NB4 (cell line): ENCODE measurements around the gene ANKLE2.
"Not testable (repeated sequence)": the region's sequence is repeated elsewhere in the genome, so short reads cannot be mapped to it uniquely, and the experiment has no call there.

Source experiments
- DNase-seq: peaks from one replicate; pipeline ENCODE4 v3.0.0; 2010; ENCODE audit warnings: low read depth
- H3K4me3 ChIP-seq: one replicate; pipeline ENCODE4 v1.5.1; 2011; ENCODE audit warnings: mild to moderate bottlenecking, low read depth, low read length, moderate library complexity
- MYC ChIP-seq: IDR thresholded peaks from 2 replicates; pipeline ENCODE4 v1.6.1; 2011; ENCODE audit warnings: low read depth, low read length
- POLR2A ChIP-seq: IDR thresholded peaks from 2 replicates; pipeline ENCODE4 v1.6.1; 2011; ENCODE audit warnings: mild to moderate bottlenecking; ENCODE audit not compliant: insufficient read length; ENCODE audit errors: extremely low read depth
- TF ChIP-seq, protein P1 (sequence below): IDR thresholded peaks from 2 replicates; pipeline ENCODE4 v1.6.1; 2011; ENCODE audit warnings: low read depth, low read length
- TF ChIP-seq, protein P2 (sequence below): IDR thresholded peaks from one replicate; pipeline ENCODE4 v1.5.1; 2012; ENCODE audit warnings: low read depth, low read length

The ANKLE2 gene

DNA sequence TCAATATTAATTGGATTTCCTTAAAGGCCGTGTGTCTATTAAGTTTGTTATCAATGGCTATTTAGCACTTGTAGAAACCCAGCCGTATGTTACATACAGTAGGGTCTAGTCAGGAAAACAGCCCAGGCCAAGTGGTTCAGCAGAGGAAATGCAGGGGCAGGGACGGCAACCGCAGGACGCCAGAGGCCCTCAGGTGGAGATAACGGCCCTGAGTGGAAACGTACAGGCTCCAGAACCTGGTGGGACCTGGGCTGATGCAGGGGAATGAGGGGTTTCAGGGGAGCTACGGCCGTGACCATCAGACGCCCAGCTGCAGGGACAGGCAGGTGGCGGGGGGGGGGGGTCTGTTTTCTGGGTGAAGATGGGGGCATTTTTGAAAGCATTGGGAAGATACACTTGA is 3.7 kb upstream of the ANKLE2 start:
- TF ChIP-seq POLR2A: no peak
- TF ChIP-seq, protein P1, sequence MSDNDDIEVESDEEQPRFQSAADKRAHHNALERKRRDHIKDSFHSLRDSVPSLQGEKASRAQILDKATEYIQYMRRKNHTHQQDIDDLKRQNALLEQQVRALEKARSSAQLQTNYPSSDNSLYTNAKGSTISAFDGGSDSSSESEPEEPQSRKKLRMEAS: no peak
- TF ChIP-seq, protein P2, sequence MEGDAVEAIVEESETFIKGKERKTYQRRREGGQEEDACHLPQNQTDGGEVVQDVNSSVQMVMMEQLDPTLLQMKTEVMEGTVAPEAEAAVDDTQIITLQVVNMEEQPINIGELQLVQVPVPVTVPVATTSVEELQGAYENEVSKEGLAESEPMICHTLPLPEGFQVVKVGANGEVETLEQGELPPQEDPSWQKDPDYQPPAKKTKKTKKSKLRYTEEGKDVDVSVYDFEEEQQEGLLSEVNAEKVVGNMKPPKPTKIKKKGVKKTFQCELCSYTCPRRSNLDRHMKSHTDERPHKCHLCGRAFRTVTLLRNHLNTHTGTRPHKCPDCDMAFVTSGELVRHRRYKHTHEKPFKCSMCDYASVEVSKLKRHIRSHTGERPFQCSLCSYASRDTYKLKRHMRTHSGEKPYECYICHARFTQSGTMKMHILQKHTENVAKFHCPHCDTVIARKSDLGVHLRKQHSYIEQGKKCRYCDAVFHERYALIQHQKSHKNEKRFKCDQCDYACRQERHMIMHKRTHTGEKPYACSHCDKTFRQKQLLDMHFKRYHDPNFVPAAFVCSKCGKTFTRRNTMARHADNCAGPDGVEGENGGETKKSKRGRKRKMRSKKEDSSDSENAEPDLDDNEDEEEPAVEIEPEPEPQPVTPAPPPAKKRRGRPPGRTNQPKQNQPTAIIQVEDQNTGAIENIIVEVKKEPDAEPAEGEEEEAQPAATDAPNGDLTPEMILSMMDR: no peak
- no peak for TF ChIP-seq MYC
- H3K4me3 ChIP-seq: no peak overlapping the region
- DNase-seq: no peak

DNA sequence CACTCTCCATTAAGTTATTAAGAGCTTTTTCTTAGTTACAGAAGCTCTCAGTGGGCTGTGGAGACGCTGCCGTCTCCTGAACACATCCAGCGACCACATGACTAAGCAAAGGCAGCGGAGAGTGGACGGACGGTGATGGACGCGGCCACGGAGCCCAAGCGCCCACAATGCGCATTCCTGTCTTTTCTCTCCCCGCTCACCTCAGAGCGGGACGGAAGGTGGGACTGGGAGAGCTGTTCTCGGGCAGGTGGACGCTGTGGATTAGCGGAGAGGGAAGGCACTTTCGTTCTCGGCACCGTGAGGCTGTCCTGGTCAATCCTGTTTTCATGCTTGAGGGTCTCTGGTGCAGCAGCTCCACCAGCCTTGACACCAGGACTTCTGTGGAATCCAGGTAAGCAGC is 2.6 kb upstream of the ANKLE2 start:
- H3K4me3 ChIP-seq: no peak overlapping the region
- DNase-seq: no peak
- TF ChIP-seq MYC (no peak), POLR2A (no peak)
- TF ChIP-seq, protein P1: no peak
- TF ChIP-seq, protein P2: no peak

DNA sequence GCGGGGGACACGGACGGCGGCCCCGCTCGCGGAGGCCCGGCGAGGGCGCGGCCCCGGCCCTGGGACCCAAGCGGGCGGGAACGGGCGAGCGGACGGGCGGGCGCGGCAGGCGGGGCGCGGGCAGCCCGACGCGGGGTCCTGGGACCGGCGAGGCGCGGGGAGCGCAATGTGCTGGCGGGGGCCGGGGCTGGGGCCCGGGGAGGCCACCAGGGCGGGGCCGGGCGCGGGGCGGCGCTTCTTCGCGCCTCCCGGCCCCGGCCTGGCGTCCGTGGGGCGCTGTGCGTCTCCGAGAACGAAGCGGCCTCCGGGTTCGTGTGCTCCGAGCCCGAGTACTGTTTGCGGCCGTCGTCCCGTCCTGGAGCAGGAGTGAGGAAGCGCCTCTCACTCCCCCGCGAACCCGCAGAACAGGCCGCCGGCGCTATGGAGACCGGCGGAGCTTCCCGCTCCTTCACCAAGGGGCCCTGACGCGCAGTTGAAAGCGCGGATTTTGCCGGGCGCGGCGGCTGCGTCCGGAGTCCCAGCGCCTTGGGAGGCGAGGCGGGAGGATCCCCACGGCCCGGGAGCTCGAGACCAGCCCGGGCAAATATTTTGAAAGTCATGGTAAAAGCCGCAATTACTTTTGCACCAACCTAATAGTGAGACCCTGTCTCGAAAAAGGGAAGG is 420 bp upstream of the ANKLE2 start:
- peak overlapping the region; percentile 60 for H3K4me3 ChIP-seq
- TF ChIP-seq, protein P2: peak; percentile 22
- peak; percentile 67 for TF ChIP-seq POLR2A
- peak; percentile 64; the same call in 1 of the 2 replicates for TF ChIP-seq MYC
- TF ChIP-seq, protein P1: peak; percentile 34; the same call in 1 of the 2 replicates
- peak; percentile 98 for DNase-seq

GRCh38 chr12:132759359-132759758 is 2.3 kb downstream of the ANKLE2 start:
- no peak for DNase-seq
- peak overlapping the region; percentile 25 for H3K4me3 ChIP-seq

DNA sequence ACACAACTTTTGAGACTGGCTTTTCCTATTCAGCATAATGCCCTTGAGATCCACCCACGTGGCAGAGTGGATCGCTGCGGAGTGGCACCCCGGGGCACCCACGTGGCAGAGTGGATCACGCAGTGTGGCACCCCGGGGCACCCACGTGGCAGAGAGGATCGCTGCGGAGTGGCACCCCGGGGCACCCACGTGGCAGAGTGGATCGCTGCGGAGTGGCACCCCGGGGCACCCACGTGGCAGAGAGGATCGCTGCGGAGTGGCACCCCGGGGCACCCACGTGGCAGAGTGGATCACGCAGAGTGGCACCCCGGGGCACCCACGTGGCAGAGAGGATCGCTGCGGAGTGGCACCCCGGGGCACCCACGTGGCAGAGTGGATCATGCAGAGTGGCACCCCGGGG is 2.8 kb downstream of the ANKLE2 start:
- H3K4me3 ChIP-seq, DNase-seq: not testable (repeated sequence)

More at GRCh38 chr12:132759359-132759758, 2.3 kb downstream of the ANKLE2 start:
- TF ChIP-seq MYC (no peak), POLR2A (no peak)
- TF ChIP-seq, protein P2: no peak
- TF ChIP-seq, protein P1: no peak

DNA sequence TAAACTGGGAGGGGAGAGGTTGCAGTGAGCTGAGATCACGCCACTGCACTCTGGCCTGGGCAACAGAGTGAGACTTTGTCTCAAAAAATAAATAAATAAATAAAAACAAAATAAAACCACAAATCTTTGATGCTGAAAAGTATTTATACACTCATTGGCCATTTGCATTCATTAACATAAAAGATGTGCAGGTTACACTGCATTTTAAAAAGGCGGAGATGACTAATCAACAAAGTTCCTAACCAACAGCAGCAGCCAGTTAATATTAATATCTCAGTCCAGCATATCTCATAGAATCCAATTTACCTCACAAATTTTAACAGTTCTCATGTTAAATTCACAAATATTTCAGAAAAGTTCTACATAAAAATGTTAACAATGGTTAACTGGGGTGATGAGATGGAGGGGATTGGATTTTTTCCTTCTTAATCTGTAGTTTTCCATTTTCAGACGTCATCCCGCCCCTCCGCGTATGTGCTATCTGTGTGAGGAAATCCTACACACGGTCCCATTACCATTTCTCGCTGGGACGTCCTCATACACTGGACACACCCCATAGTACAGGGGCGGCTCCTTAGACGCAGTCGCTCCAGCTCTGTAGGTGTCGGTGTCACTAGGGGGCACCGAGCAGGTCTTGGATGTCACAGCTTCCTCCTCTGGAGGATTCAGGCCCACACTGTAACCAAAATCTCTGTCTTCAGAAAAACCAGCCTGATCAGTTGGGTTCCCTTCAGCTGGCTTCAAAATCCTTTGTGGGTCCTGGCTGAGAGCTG is 7.3 kb downstream of the ANKLE2 start:
- TF ChIP-seq, protein P2: peak; percentile 33
- no peak for TF ChIP-seq MYC
- no peak for TF ChIP-seq POLR2A
- TF ChIP-seq, protein P1: no peak
- H3K4me3 ChIP-seq: no peak overlapping the region
- DNase-seq: peak; percentile 61

DNA sequence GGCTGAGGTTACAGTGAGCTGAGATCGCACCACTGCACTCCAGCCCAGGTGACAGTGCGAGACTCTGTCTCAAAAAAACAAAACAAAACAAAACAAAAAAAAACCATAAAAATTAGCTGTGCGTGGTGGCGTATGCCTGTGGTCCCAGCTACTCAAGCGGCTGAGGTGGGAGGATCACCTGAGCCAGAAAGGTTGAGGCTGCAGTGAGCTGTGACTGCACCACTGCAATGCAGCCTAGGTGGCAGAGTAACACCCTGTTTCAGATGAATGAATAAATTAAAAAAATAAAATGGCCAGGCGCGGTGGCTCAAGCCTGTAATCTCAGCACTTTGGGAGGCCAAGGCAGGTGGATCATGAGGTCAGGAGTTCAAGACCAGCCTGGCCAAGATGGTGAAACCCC is 8.0 kb downstream of the ANKLE2 start:
- H3K4me3 ChIP-seq, DNase-seq: not testable (repeated sequence)
